ENCODE data around the gene CCPG1.

Gene CCPG1

GRCh38 chr15:55319537-55320237, 88.5 kb downstream of the CCPG1 start:
- no peak for DNase-seq

GRCh38 chr15:55318588-55319494, 89.3 kb downstream of the CCPG1 start, which contains the start of the genes PIGB and PIGBOS1:
Gene PIGB, plus strand, starts transcription at chr15:55319222. Its CDS starts 29 bp downstream, at chr15:55319251.
Gene PIGBOS1, minus strand, starts transcription at chr15:55319123. Its CDS starts 1,331 bp downstream, at chr15:55317792.
- DNase-seq: peak; percentile 90
